Measurements from ENCODE around the gene DLX6. TPM values are rescaled to one million over a fixed set of nuclear protein-coding genes. Genes with fewer than 3 reads are reported as not detected.
A peak's percentile ranks its signal among the peaks of the same experiment; 100 is the strongest.
"Not testable (repeated sequence)": the region's sequence is repeated elsewhere in the genome, so short reads cannot be mapped to it uniquely, and the experiment has no call there.

DLX6 gene
- total RNA-seq, 2 donors from 2014 or later, result not detected

- no peaks in the 10 kb centered on the region for H3K4me1 ChIP-seq
- peak; percentile 71 for DNase-seq
- H3K9ac ChIP-seq (ENCODE audit: low read depth in 2 of 2, low read length in 2 of 2), result no peak overlapping the region
- intact Hi-C loops (cut with DNase I), result loop anchor here (5.0 kb wide), 2 partner anchors 955 to 1110 kb away; no protein-coding TSS in a partner anchor
- H3K27me3 ChIP-seq, result peaks cover 44% of the 10 kb centered on the region
- peak; percentile 71 for TF ChIP-seq CTCF (IDR thresholded peaks at IDR 0.05)
- H3K9me3 ChIP-seq, result no peaks in the 10 kb centered on the region
- no peak overlapping the region for H3K27ac ChIP-seq
- H3K4me3 ChIP-seq, result no peak overlapping the region
- no peaks in the 10 kb centered on the region for H3K36me3 ChIP-seq
Observed at GRCh38 chr7:97027427-97028234, 22.3 kb downstream of the DLX6 start.

GRCh38 chr7:97034213-97034852 is 29.0 kb downstream of the DLX6 start:
- H3K27ac ChIP-seq; H3K36me3 ChIP-seq; H3K27me3 ChIP-seq; intact Hi-C loops (cut with DNase I); H3K4me1 ChIP-seq; H3K9me3 ChIP-seq; DNase-seq; H3K4me3 ChIP-seq; H3K9ac ChIP-seq (ENCODE audit: low read depth in 2 of 2, low read length in 2 of 2): not testable (repeated sequence)

GRCh38 chr7:97039374-97040065 is 34.2 kb downstream of the DLX6 start:
- Histone ChIP-seq H3K27me3 (no peaks in the 10 kb centered on the region), H3K4me3 (no peak overlapping the region), H3K4me1 (no peaks in the 10 kb centered on the region), H3K27ac (no peak overlapping the region), H3K36me3 (no peaks in the 10 kb centered on the region), H3K9ac (ENCODE audit: low read depth in 2 of 2, low read length in 2 of 2) (no peak overlapping the region), H3K9me3 (no peaks in the 10 kb centered on the region)
- intact Hi-C loops (cut with DNase I), result no loop called here
- DNase-seq, result no peak
- TF ChIP-seq CTCF (IDR thresholded peaks at IDR 0.05), result no peak

GRCh38 chr7:97043281-97043680 is 37.9 kb downstream of the DLX6 start:
- Histone ChIP-seq H3K27ac (no peak overlapping the region), H3K9me3 (no peaks in the 10 kb centered on the region), H3K4me1 (no peaks in the 10 kb centered on the region), H3K36me3 (no peaks in the 10 kb centered on the region), H3K9ac (ENCODE audit: low read depth in 2 of 2, low read length in 2 of 2) (no peak overlapping the region), H3K27me3 (no peaks in the 10 kb centered on the region), H3K4me3 (no peak overlapping the region)
- no peak for DNase-seq
- intact Hi-C loops (cut with DNase I), result no loop called here
- no peak for TF ChIP-seq CTCF (IDR thresholded peaks at IDR 0.05)

Other genes with a start within 250 kb of the DLX6 start
- gene DLX5, start 19.3 kb downstream of the DLX6 start, total RNA-seq, result not detected
- 10 to 100 TPM; 18.9 to 25.2 TPM for gene SDHAF3, start 112.1 kb downstream of the DLX6 start, total RNA-seq

All from colonic mucosa (tissue), 4 donors.